ENCODE results near the gene DGKI.
A peak's percentile ranks its signal among the peaks of the same experiment; 100 is the strongest.

Gene DGKI

GRCh38 chr7:137862964-137863363 is 16.2 kb upstream of the DGKI start:
- Histone ChIP-seq H3K27ac (ENCODE audit: extremely low read depth, low read depth, low read length) (no peak overlapping the region), H3K4me3 (ENCODE audit: low read depth, low read length) (no peak overlapping the region), H3K9me3 (ENCODE audit: control insufficient read depth, insufficient read depth, low read depth, low read length) (no peaks in the 10 kb centered on the region), H3K4me1 (ENCODE audit: control insufficient read depth, insufficient read depth, low read length) (no peaks in the 10 kb centered on the region), H3K36me3 (ENCODE audit: control insufficient read depth in 2 of 2, insufficient read depth in 1 of 2, low read length in 2 of 2) (peaks cover 0 to 33% of the 10 kb centered on the region in 2 experiments; a peak in 1 of 3 replicates)
- POLR2A ChIA-PET: no interaction called here
- CTCF ChIA-PET: interaction anchor here (0.6 kb wide), 1 partner anchor 179 kb away, joined by 3 read pairs; no protein-coding TSS in a partner anchor
- TF ChIP-seq ZNF157 (tag by site-specific recombination; IDR thresholded peaks at IDR 0.05) (peak; percentile 81), ZNF529 (tag by site-specific recombination; IDR thresholded peaks at IDR 0.05; ENCODE audit: insufficient replicate concordance) (no peak), REST (tag by site-specific recombination; IDR thresholded peaks at IDR 0.05) (no peak), ZNF548 (tag by site-specific recombination; IDR thresholded peaks at IDR 0.05) (no peak)

GRCh38 chr7:137862358-137862757 is 15.6 kb upstream of the DGKI start:
- TF ChIP-seq ZNF514 (tag by site-specific recombination; IDR thresholded peaks at IDR 0.05) (no peak), ZSCAN30 (tag by site-specific recombination; IDR thresholded peaks at IDR 0.05) (no peak), ZNF133 (tag by site-specific recombination; IDR thresholded peaks at IDR 0.05) (no peak), ZNF19 (tag by site-specific recombination; IDR thresholded peaks at IDR 0.05; ENCODE audit: low read depth) (no peak), ZNF223 (tag by site-specific recombination; IDR thresholded peaks at IDR 0.05) (no peak), ZBTB48 (tag by site-specific recombination; IDR thresholded peaks at IDR 0.05) (no peak), ZNF521 (tag by site-specific recombination; IDR thresholded peaks at IDR 0.05) (no peak), ZNF341 (tag by site-specific recombination; IDR thresholded peaks at IDR 0.05; ENCODE audit: low read depth) (no peak), ZNF10 (tag by site-specific recombination; IDR thresholded peaks at IDR 0.05) (no peak), ZNF692 (tag by site-specific recombination; IDR thresholded peaks at IDR 0.05) (no peak), ZNF768 (tag by site-specific recombination; IDR thresholded peaks at IDR 0.05) (no peak), ZNF624 (tag by site-specific recombination; IDR thresholded peaks at IDR 0.05) (no peak), ZNF792 (tag by site-specific recombination; IDR thresholded peaks at IDR 0.05) (no peak), GLI4 (tag by site-specific recombination; IDR thresholded peaks at IDR 0.05) (no peak), HOXC10 (CRISPR knock-in tag; IDR thresholded peaks at IDR 0.05) (no peak), ZNF404 (tag by site-specific recombination; IDR thresholded peaks at IDR 0.05) (no peak), ZNF513 (tag by site-specific recombination; IDR thresholded peaks at IDR 0.05) (no peak), GFI1B (tag by site-specific recombination; IDR thresholded peaks at IDR 0.05) (no peak), ZNF548 (tag by site-specific recombination; IDR thresholded peaks at IDR 0.05) (no peak), ZNF48 (tag by site-specific recombination; IDR thresholded peaks at IDR 0.05) (no peak)
- Histone ChIP-seq H3K27ac (ENCODE audit: extremely low read depth, low read depth, low read length) (no peak overlapping the region), H3K36me3 (ENCODE audit: control insufficient read depth in 2 of 2, insufficient read depth in 1 of 2, low read length in 2 of 2) (peaks cover 0 to 27% of the 10 kb centered on the region in 2 experiments; a peak in 1 of 3 replicates), H3K4me3 (ENCODE audit: low read depth, low read length) (no peak overlapping the region), H3K9me3 (ENCODE audit: control insufficient read depth, insufficient read depth, low read depth, low read length) (no peaks in the 10 kb centered on the region), H3K4me1 (ENCODE audit: control insufficient read depth, insufficient read depth, low read length) (no peaks in the 10 kb centered on the region)
- ChIA-PET POLR2A (no interaction called here), CTCF (interaction anchor here (0.6 kb wide), 2 partner anchors 179 to 206 kb away, joined by 3 read pairs; no protein-coding TSS in a partner anchor)
